ENCODE data around the gene GALNS.

DNA sequence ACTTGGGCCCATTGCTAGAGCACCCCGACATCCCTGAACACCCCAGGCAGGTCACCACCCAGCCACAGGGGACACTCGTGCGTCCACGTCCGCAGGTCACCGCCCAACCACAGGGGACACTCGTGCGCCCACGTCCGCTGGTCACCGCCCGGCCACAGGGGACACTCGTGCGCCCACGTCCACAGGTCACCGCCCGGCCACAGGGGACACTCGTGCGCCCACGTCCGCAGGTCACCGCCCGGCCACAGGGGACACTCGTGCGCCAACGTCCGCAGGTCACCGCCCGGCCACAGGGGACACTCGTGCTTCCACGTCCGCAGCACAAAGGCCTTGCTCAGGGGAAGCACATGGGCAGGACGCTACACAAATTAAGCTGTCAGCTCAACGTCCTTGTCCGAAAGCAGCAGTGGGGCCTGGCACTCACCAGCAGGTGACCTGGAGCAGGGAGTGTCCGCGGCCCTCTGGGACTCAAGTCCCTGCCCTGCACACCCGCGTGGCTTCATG is 17.7 kb downstream of the GALNS start:
- TF ChIP-seq, protein P1, sequence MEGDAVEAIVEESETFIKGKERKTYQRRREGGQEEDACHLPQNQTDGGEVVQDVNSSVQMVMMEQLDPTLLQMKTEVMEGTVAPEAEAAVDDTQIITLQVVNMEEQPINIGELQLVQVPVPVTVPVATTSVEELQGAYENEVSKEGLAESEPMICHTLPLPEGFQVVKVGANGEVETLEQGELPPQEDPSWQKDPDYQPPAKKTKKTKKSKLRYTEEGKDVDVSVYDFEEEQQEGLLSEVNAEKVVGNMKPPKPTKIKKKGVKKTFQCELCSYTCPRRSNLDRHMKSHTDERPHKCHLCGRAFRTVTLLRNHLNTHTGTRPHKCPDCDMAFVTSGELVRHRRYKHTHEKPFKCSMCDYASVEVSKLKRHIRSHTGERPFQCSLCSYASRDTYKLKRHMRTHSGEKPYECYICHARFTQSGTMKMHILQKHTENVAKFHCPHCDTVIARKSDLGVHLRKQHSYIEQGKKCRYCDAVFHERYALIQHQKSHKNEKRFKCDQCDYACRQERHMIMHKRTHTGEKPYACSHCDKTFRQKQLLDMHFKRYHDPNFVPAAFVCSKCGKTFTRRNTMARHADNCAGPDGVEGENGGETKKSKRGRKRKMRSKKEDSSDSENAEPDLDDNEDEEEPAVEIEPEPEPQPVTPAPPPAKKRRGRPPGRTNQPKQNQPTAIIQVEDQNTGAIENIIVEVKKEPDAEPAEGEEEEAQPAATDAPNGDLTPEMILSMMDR (IDR thresholded peaks at IDR 0.05) = no peak
- no peak for TF ChIP-seq POLR2A (IDR thresholded peaks at IDR 0.05)
